Endometrial microvascular endothelial cells (primary cell): ENCODE measurements around the gene LILRB1. TPM values are rescaled to one million over a fixed set of nuclear protein-coding genes. Genes with fewer than 3 reads are reported as not detected.
"Not testable (repeated sequence)": the region's sequence is repeated elsewhere in the genome, so short reads cannot be mapped to it uniquely, and the experiment has no call there.

Source experiments
- in situ Hi-C: cut with HindIII; loops from 2 replicates; pipeline ENCODE4 v1.10.0; 2017; ENCODE audit warnings: low sequenced_read_pairs, low pct_unique_long_range_greater_than_20kb; ENCODE audit errors: inconsistent ontology term
- total RNA-seq: library from RNA; depleted of rRNA; stranded (reverse); fragments of >200 nt; gene quantifications from one replicate; pipeline ENCODE4 v1.2.3, GENCODE V29; 2015; ENCODE audit errors: inconsistent ontology term

LILRB1 gene
- total RNA-seq, result not detected

DNA sequence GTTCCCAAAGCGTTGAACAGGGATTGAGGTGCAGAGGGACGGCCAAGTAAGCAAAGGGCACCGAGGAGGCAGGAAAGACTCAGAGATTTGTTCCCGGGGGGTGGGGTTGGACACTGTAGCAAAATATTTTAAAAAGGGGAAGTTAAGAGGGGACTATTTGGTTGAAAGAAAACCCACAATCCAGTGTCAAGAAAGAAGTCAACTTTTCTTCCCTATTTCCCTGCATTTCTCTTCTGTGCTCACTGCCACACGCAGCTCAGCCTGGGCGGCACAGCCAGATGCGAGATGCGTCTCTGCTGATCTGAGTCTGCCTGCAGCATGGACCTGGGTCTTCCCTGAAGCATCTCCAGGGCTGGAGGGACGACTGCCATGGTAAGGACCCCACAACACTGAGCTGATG, at the start of gene LILRB1:
TSS of gene LILRB1 (plus strand) at position 223 of the 400 bp plus-strand sequence. CDS start 590 bp downstream, outside the sequence.
- in situ Hi-C loops, result not testable (repeated sequence)

DNA sequence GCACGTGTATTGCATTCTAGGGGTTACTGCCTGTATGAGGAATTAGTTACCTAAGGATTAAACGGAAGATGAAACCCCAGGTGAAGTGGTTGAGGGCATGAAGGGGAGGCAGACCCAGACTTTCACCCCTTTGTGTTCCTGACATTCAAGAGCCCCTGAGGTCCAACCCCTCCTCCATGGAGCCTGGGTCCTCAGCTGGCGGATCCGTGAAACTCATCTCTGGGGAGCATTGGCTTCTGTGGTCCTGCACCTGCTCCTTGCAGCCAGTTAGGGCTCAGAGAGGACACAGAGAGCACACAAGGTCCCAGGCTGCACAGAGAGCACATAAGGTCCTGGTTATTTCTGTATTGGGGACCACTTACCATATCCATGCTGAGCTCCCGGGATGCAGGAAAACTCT, 43.9 kb upstream of the LILRB1 start:
- in situ Hi-C loops, result no loop called here

DNA sequence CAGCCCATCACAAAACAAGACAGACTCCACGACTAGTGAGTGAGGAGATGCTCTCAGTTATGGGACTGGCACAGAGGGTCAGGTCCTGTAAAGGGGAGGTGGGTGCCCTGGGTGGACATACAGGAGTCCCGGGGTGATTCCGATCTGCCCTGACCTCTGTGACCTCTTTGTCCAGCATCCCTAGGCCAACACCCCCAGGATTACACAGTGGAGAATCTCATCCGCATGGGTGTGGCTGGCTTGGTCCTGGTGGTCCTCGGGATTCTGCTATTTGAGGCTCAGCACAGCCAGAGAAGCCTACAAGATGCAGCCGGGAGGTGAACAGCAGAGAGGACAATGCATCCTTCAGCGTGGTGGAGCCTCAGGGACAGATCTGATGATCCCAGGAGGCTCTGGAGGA, 43.3 kb upstream of the LILRB1 start:
- in situ Hi-C loops, result no loop called here

DNA sequence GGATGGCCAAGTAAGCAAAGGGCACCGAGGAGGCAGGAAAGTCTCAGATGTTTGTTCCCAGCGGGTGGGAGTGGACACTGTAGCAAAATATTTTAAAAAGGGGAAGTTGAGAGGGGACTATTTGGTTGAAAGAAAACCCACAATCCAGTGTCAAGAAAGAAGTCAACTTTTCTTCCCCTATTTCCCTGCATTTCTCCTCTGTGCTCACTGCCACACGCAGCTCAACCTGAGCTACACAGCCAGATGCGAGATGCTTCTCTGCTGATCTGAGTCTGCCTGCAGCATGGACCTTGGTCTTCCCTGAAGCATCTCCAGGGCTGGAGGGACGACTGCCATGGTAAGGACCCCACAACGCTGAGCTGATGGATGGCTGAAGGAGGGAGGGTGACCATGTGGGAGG, 36.8 kb upstream of the LILRB1 start, which contains the start of gene LILRA1:
TSS of gene LILRA1 (plus strand) at position 188 of the 400 bp plus-strand sequence. CDS start 613 bp downstream, outside the sequence.
- in situ Hi-C loops, result not testable (repeated sequence)

DNA sequence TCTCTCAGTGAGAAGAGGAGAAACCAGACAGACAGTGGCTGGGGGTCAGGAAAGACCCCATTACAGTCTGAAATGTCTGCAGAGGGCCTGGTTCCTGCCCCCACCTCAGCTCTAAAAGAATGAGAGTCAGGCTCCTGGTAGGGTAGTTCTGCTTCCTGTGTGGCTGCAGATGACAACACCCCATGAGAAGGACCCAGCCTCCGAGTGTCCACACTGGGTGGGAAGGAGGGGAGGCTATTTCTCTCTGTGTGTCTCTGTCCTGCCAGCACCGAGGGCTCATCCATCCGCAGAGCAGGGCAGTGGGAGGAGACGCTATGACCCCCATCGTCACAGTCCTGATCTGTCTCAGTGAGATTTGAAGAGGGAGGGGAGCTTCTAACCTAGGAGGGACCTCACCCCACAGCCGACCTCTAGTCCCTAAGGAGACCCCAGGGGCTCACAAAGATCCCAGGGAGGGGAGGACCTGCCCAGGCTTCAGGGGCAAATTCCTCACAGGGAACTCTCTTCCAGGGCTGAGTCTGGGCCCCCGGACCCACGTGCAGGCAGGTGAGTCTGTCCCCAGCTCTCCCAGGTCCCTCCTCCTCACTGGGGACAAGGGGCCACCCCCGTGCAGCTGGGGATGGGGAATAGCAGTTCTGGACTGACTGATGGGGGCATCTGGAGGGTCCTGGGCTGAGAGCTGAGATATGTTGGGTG, 36.2 kb upstream of the LILRB1 start:
- in situ Hi-C loops, result not testable (repeated sequence)

DNA sequence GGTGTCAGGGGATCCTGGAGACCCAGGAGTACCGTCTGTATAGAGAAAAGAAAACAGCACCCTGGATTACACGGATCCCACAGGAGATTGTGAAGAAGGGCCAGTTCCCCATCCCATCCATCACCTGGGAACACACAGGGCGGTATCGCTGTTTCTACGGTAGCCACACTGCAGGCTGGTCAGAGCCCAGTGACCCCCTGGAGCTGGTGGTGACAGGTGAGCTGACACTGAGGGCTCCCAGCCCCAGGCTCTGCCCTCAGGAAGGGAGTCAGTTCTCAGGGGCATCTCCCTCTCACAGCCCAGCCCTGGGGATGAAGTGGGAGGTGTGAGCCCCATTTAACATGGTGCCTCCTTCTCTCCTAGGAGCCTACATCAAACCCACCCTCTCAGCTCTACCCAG, 35.5 kb upstream of the LILRB1 start:
- in situ Hi-C loops, result no loop called here

DNA sequence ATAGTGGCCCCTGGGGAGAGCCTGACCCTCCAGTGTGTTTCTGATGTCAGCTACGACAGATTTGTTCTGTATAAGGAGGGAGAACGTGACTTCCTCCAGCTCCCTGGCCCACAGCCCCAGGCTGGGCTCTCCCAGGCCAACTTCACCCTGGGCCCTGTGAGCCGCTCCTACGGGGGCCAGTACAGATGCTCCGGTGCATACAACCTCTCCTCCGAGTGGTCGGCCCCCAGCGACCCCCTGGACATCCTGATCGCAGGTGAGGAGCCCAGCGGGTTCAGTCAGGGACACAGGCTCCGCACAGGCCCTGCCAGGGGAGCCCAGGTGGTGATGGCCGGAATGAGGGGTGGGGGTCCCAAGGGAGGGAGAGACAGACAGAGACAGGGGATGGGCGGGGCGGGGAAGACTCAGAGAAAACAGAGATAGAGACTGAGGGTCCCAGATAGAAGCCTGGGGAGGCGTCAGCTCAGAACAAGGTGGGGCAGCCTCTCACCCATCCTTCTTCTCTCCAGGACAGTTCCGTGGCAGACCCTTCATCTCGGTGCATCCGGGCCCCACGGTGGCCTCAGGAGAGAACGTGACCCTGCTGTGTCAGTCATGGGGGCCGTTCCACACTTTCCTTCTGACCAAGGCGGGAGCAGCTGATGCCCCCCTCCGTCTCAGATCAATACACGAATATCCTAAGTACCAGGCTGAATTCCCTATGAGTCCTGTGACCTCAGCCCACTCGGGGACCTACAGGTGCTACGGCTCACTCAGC, 34.4 kb upstream of the LILRB1 start:
- in situ Hi-C loops, result not testable (repeated sequence)

DNA sequence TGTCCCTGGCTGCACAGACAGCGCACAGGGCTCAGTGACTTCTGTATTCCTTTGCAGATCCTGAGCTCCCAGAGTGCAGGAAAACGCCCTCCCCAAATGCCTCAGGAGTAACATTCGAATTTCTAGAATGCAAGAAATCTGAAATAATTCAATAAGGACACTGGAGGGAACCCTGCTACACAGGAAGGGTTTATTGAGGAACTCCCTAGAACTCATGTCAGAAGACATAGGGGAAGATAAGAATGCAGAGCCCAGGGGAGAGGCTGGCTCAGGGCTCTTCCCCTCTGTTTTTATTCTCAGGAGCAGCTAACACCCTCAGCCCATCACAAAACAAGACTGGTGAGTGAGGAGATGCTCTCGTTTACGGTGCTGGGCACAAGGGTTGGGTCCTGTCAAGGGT, 30.1 kb upstream of the LILRB1 start:
- in situ Hi-C loops, result no loop called here

DNA sequence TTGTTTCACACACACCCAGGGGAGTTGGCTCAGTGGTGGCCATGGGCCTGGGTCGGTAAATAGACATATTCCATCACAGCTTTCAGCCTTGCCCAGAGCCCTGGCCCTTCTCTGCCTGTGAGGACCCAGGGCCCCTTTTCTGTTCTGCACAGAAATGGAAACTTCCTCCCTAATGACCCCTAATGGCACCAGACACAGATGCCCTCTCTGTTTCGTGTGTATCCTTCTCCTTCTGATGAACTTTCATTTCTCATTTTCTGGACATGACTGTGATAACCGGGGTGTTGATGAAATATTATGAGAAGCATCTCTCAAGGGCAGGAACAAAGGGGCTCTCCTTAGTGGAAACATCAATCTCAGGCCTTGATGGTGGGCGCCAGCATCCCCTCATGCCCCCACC, 24.1 kb upstream of the LILRB1 start:
- in situ Hi-C loops, result no loop called here

DNA sequence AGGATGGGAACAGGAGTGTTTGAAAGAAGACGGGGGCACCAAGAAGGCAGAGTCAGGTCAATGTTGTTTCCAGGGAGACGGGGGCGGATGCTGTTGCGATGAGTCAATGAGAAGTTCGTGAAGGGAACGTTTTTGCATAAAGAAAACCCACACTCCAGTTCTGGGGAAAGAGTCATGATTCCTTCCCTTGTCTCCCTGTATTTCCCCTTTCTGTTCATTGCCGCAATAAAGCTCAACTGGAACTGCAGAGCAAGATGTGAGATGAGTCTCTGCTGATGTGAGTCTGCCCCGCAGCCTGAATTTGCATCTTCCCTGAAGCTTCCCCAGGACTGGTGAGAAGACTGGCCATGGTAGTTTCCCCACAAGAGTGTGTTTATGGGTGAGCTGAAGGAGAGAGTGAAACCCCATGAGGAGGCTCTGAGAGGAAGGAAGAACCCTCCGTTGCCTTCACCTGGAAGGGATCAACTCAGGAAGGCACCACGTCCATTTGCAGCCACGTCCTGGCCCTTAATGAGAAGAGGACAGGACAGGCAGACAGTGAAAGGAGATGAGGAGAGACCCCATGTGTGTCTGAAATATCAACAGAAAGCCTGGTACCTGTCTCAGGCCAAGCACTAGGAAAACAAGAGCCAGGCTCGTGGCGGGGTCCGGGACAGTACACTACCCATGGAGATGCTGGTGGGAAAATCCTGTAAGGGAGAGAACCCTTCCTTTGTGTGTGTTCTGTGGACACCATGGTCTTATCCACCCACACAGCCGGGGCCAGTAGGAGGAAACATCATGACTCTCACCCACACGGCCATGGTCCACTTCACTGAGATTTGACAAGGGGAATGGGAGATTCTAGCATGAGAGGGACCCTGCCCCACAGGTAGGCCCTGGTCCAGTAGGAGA, 23.1 kb upstream of the LILRB1 start:
- in situ Hi-C loops, result no loop called here

DNA sequence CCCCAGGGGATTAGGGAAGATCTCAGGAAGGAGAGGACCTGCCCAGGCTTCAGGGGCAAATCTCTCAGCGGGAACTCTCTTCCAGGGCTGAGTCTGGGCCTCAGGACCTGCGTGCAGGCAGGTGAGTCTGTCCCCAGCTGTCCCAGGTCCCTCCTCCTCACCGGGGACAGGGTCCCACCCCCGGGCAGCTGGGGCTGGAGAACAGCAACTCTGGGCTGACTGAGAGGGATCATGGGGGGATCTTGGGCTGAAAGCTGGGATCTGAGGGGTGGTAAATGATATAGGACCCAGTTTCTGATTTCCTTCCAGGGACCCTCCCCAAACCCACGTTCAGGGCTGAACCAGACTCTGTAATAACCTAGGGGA, 22.5 kb upstream of the LILRB1 start:
- in situ Hi-C loops, result no loop called here

DNA sequence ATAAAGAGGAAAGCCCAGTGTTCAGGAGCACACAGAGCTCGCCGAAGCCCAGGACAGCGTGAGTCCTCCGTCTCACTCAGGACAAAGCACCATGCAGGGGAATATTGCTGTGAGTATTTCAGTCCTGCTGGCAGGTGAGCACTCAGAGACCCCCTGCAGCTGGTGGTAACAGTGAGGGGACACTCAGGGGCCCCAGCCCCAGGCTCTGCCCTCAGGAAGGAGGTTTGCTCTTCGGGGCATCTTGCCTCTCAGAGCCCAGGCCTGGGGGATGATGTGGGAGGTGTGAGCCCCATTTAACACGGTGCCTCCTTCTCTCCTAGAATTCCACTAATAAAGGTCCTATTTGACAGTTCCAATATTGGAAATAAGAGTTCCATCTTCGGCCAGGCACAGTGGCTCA, 22.1 kb upstream of the LILRB1 start:
- in situ Hi-C loops, result no loop called here

DNA sequence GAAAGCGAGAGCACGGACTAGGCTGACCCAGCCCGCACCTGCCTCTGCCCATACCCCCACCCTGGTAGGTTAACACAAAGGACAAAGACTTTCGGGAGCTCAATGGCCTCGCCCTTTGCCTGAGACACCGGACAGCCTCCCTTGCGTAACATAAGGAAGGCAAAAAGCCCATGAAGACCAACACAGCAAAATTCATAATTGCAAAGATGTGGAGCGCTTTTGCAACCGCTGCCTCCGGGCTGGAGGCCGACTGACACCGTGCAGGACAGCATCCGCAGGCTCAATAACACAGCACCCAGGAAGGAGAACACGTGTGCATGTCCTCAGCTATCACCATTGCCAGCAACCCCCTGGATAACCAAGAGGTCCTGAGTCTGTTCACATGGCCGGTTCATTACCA, 21.5 kb upstream of the LILRB1 start:
- in situ Hi-C loops, result no loop called here

DNA sequence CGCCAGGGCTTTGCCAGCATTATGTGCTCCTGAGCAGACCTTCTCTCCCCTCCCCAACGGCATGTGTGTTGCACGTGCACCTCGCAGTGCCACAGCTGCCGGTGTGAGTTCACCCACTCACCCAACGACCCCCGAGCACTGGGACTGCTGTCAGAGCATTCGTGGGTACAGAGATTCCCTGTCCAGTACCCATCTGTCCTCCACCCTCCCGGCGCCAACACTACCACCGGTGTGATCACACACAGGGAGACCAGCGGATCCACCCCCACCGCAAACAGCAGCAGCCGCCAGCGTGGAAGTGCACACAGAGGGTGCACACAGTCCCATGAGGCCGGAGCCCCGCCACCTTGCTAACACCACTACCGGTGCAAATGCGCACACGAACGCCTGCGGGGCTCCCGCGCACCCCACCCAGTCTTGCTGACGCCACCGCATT, 20.9 kb upstream of the LILRB1 start:
- in situ Hi-C loops, result no loop called here

DNA sequence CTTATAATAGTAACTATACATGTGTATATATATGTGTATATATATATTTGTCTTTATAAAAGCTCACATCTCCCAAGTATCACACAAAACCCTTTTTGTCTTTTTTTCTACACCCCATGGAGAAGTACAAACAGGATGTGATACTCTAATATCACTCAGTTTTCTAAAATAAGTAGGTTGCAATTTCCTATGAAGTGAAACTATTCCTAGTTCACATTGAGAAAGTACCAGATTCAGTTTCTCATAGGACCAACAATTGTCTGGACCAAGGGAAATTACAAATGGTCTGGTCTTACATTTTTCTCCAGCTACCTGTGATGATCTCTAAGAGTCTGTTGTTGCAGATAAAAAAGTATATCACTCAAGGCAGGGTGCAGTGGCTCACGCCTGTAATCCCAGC, 17.9 kb upstream of the LILRB1 start:
- in situ Hi-C loops, result no loop called here

DNA sequence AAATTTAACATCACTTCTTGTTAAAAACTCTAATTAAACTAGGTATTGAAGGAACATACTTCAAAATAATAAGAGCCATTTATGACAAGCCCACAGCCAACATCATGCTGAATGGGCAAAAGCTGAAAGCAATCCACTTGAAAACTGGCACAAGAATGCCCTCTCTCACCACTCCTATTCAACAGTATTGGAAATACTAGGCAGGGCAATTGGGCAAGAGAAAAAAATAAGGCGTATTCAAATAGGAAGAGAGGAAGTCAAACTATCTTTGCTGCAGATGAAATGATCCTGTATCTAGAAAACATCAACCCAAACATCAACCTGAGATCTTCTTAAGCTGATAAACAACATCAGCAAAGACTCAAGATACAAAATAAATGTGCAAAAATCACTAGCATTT, 15.6 kb upstream of the LILRB1 start:
- in situ Hi-C loops, result no loop called here

DNA sequence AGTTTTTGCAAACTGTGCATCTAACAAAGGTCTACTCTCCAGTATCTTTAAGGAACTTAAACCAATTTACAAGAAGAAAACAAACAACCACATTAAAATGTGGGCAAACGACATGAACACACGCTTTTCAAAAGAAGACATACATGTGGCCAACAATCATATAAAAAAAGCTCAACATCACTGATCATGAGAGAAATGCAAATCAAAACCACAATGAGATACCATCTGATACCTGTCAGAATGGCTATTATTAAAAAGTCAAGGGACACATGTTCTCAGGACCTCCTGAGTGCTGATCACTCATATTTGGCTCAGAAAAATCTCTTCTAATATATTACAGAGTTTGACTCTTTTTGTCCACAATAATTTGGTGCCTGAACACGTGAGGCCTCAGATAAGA, 14.2 kb upstream of the LILRB1 start:
- in situ Hi-C loops, result no loop called here

DNA sequence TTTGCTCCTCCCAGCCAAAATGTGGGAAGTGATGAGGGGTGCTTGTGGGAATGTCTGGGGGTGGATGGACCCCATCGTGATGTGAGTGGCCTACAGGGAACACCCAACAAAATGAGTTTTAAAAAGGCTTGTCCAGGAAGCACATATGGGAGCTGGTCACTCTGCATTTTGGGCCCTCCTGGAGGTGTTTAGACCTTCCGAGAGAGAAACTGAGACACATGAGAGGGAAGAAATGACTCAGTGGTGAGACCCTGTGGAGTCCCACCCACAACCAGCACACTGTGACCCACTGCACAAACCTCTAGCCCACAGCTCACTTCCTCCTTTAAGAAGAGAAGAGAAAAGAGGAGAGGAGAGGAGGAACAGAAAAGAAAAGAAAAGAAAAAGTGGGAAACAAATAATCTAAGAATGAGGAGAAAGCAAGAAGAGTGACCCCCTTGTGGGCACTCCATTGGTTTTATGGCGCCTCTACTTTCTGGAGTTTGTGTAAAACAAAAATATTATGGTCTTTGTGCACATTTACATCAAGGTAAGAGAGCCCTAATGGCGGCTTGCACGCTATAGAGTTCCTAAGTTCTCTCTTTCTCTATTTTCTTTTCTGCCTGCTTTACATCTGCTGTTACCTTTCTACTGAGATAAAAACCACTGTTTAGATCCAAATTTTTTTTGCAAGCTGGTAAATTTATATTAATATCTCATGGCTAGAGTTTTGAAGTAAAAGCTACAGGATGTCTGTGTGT, 13.3 kb upstream of the LILRB1 start:
- in situ Hi-C loops, result no loop called here

DNA sequence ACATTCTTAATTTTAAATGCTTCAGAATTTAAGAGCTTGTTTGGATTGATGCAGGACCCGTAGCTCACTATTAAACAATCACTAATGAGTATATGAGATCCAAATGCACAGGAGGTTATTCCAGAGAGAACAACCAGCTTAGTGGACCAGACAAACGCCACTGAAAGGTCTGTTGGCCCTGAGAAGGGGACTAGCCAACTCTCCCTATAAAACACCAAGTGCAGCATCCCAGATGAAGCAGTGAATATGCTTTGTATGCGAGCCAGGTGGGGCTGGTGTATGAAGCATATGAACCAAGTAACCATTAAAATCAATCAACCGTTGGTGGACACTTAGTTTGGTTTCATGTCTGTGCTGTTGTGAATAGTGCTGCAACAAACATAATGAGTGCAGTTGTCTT, 9.8 kb upstream of the LILRB1 start:
- in situ Hi-C loops, result no loop called here
